IPS DF 19.7 (cell line): Measurements from ENCODE around the gene PXK.

Source experiments
- DNase-seq: peaks from one replicate; pipeline ENCODE4 v3.0.0-alpha.2; 2013; ENCODE audit warnings: low read depth, low spot score

Gene PXK

DNA sequence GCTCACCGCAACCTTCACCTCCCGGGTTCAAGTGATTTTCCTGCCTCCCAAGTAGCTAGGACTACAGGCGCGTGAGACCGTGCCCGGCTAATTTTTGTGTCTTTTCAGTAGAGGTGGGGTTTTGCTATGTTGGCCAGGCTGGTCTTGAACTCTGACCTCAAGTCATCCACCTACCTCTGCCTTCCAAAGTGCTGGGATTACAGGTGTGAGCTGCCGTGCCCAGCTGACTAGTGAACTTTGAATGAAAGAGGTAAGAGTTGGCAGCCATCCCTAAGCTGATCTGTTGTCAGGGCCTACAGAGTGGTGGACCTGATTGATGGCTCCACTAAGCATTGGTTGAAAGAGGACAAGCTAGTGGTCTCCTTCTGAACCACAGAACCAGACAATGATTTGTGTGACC lies 15.3 kb downstream of the PXK start:
- DNase-seq: no peak

DNA sequence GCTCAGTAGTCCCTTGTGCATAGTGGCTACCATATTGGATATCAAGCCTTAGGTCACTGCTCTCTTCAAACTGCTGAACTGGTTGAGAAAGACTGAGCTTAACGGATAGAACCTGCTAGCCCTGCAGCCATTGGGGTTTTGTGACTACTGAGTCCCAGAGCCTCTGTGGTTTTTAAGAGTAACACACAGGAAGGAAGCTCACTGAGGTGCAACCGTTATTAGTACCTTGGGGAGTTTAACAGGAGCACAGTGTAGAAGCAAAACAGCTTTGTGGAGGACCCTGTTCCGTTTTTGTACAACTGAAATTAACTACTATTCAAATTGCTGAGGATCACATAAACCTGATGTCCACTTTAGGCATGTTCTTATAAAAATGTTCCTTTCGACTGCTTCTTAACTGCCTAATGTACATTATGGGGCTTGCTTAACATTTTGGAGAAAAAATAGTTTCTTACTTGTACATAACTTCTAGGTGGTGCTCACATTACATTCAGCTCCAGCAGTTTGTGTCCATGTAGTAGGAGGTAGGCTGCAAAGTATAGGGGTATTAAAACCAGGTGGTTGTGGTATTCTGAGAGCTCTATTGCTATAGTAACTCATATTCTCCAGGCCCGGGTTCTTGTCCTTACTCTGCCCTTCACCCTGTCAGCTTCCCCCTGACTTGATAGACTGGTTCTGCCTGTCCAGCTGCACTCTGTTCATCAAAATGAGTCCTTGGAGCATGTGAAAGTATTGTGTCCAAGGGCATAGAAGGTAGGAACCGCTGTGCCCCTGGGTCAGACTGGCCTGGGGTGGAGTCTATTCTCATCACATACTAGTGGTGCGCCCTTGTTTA lies 17.3 kb downstream of the PXK start:
- no peak for DNase-seq

DNA sequence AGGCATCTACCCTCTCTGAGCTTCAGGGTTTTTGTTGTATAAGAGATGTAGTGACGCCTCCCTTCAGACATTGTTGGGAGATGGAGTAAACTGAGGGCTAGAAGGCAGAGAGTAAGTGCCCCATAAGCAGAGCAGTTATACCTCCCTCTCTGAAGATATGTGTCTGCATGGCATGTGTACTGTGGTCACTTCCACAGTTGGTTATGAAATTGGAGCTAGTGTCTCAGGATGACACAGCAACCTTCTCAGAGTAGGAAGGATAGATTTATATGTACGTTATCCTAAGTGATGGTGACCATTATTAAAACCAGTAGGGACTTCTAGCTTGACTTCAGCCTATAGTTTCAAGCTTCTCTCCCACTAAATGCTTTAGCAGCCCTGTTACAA lies 17.9 kb downstream of the PXK start:
- DNase-seq: no peak

DNA sequence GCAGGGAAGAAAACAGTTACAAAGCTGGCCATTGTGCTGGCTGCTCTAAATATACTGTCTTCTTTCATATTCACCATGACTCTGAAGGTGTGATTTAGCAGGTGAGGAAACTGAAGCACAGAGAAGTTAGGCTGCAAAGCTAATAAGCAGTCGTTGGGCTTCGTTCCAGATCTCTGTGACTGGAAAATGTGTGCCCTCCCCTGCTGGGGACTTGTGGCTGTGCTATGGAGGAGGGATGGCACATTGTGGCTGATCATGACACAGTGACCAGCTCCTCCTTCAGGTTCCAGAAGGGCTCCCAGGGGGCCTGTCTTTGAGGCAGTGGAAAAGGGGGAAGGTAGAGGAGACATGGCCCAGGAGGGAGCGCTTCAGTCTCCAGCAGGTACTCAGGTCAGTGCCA lies 19.2 kb downstream of the PXK start:
- DNase-seq: no peak

DNA sequence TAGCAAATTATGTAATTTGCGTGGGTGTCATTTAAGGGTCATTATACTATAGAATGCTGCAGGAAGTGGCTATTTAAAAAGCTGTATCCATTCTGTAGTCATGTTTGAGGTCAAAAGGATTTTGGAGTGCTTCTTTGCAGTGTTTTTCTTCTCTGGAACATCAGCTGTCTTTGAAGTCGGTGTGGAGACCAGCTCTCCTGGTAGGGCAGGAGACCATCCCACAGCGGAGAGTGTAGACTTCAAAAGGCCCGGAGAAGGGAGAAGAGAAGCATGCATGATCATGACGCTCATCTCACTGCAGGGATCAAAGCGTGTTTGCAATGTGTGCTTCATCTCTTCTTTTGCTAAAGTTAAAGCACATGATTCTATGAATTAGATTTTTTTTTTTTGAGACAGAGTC lies 19.9 kb downstream of the PXK start:
- no peak for DNase-seq

DNA sequence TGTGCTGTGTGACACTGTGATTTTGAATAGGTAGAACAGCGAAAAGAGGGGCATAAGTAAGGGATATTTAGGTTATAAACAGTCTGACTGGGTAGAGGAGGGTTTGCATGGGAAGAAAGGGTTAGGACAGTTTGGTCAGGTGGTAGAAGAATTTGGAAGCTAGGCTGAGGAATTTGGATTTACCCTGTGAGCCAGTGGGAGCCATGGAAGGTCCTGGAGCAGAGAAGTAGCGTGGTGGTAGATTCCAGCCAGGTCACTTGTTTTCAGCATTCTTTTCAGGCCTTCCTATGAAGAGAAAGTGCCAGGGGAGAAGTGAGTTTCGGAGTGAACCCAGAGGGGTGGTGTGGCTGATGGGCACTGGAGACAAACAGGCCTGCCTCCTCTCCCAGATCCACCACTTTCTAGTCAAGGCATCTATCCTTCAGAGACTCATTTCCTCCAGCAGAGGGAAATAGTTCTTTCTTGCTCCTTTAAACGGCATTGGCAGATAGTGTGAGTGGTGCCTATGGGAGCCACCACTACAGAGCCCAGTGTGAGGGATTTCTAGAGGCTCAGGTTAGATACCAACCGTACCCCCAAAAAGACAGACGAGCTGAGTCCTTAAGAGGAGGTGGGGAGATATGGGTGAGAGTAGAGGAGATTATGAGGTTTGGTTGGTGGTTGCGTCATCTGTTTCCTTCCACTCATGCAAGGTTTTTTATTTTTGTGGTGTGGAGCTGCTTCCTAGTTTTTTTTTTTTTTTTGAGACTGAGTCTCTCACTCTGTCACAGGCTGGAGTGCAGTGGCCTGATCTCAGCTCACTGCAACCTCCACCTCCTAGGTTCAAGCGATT lies 21.2 kb downstream of the PXK start:
- DNase-seq: no peak

DNA sequence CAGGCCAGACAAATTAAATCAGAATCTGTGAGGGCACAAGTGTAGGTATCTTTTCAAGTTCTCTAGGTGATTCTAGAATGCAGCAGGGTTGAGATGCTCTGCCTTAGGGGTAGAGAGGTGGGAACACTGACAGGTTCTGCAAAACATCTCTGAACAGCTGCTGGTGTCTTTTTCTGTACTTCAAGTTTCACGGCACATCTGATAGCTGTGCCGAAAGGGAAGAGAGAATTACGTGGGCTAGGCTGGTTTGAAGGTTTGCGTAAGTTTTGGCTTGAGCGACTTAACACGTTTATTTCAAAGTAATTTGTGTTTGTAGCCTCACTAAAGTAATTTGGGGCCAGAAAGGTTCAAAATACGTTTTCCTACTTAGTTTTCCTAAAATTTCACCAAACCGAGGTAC lies 22.5 kb downstream of the PXK start:
- DNase-seq: no peak

DNA sequence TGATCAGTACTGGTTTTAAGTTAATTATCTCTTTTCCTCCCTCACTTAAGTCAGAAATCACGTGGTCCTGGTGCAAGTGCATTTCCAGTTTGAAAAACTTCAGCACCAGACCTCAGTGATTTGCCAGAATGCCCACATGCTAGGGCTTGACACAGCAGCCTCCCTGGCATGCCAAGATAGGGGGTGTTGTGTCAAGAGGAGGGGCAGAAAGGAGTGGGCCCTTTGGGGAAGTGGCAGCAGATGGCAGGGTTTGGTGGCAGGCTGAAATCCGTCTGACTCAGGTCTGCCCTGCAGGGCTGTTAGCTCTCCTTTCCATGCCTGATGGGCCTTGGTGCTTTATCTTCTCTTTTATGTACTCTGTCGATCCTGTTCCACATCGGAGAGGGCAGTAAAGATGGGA lies 23.4 kb downstream of the PXK start:
- no peak for DNase-seq

DNA sequence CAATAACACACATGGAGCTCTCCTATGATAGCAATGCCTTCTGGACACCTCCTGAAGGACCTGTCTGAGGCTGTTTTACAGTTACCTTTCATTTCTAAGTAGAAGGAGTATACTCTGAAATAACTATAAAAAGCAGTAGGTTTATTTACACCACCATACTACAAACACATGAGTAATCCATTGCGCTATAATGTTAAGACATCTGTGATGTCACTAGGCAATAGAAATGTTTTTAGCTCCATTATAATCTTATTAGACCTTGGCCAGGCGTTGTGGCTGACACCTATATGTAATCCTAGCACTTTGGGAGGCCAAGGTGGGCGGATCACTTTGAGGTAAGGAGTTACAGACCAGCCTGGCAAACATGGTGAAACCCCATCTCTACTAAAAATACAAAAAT lies 24.7 kb downstream of the PXK start:
- DNase-seq: no peak

DNA sequence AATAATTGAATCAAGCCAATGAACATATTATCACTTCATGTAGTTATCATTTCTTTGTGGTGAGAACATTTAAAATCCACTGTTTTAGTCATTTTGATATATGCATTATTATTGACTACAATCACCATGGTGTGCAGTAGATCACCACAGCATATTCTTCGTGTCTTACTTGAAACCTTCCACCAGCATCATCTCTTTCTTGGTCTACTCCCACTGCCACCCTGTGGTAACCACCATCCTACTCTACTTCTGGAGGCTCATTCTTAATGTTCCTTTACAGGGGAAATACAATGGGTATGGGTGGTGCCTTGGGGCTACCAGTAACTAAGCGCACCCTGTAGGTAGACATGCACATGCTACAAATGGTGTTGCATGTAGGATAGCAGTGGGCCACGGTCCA lies 25.4 kb downstream of the PXK start:
- no peak for DNase-seq

DNA sequence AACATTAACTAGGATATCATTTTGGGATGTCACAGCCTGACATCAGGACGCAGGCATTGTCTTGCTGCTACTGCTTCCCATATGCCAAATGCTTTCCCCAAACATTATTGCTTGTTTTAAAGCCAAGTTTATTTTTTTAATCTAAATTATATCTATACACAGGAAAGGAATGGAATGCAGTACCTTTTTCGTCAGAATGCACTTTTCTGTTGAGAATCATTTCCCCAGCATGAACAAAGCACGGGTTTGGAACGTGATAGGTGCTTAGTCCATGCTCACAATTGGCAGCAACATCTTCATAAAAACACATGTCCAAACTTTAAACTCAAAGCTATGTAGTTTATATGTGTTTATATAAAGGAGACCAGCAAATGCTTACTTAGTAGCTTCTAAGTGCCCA lies 26.1 kb downstream of the PXK start:
- DNase-seq: no peak

DNA sequence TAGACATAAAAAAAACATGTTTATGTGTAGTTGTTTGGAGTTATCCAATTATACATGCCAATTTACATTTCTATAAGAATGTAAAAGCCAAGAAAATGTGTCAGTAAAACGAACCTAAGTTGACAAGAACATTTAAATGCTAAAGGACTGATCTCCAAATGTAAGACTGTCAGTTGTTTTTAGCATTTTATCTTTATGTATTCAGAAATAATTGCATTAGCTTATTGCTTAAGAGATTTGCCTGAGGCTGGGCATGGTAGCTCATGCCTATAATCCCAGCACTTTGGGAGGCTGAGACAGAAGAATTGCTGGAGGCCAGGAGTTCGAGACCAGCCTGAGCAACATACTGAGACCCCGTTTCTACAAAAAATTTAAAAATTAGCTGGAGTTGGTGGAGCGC lies 26.9 kb downstream of the PXK start:
- DNase-seq: no peak

DNA sequence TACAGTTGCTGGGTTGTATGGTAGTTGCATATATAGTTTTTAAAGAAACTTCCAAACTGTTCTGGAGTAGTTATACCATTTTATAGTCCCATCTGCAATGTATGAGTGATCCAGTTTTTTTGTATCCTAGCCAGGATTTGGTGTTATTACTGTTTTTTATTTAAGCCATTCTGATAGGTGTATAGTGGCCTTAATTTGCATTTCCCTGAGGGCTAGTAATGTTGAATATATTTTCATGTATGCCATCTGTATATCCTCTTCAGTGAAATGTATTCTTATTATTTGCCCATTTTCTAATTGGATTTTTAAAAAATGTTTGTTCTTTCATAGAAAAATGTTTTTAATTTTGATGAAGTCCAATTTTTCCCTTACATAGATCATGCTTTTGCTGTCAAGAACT lies 29.2 kb downstream of the PXK start:
- no peak for DNase-seq

DNA sequence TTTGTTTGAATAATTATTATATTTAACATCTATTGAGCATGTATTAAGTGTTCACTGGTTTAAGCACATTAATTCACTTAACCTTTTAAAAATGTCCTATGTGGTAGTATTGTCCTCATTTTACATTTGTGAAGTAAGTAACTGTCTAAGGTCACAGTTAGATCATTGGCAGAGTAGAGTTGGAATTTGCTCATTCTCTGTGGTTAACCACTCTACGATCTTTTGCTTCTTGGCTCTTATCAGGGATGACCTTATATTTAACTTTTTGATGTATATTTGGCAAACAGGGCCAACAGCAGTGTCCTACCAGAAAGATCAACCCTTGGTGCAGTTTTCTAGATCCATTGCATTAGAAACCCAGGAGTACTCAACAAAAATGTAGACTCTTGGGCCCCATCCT lies 34.0 kb downstream of the PXK start:
- DNase-seq: no peak

DNA sequence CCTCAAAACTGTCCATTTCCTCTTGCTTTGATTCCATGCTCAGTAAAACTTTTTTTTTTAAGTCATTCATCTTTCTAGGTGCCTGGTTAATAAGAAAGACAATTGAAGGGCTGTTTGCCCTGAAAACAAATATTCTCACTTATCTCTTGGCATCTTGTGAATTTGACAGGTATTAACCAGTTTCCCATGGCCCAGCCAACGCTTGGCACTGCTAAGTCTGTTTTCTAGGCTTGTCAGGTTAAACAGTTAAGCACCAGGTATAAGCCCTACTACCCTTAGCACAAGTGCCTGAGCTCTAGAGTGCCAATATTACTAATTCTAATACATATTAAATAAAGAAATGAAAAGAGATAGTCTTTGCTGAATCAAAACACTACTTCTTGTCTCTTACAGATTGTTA lies 36.3 kb downstream of the PXK start:
- no peak for DNase-seq

DNA sequence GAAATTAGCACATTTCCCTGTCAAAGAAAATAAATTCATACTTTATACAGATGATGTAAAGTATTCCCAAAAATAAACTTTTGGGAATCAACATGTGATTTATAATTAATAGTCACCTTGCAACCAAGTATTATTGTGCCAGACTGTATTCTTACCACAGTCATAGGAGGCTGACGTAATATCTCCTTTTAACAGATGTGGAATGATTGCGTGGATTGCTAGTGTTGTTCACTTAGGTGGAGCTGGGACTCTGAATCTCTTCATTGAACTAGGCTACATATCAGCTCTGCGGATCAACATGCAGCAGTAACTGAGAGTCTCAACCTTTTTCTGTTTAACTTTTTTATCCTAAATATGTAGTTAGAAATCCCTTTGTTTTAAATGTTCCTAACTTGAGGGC lies 37.2 kb downstream of the PXK start:
- DNase-seq: no peak

DNA sequence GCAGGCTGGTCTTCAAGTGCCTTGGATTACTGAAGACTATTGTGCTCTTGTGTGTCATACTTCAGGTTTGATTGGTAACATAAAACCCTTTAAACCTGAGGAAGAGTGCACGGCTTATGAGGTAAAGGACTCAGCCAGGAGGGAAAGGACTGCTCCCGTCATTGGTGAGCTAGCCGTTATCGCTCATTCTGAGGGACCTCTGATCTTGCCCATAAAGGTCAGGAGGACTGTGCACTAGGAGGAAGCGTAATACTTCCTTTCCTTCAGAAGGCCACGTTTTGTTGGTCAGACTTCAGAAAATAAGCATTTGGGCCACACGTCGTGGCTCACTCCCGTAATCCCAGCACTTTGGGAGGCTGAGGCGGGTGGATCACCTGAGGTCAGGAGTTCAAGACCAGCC lies 37.7 kb downstream of the PXK start:
- DNase-seq: no peak

DNA sequence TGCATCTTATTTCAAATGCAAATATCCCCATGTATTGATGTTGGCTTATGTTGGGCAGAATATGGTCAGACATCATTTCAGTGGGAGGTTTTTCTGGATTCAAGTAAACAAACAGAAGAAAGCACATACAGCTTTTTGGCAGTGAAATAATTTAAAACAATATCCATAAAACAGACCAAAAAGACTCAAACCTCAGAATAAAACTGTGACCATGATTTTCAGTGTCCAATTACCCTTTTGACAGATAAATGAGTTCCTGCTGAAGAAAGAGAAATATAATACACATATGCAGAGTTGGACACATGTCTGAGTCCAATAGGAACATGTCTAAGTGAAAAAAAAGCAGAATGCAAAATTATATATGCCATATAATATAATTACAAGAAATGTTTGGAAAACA lies 39.1 kb downstream of the PXK start:
- DNase-seq: no peak

DNA sequence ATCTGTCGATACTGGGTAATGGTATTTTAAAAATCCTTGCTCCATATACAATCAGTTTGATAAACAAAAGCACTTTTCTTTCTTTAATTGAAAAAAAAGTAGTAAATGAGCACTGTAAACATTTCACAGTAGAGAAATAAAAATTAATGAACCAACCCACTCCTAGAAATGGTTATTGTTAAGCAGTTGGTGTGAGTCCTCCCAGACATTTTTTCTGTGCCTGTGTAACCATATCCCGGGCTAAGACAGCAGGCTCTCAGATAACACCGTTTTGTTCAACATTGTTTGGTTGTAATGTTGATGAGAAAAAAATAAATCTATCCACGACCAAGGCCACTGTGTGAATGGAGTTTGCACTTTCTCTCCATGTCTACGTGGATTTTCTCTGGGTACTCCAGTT lies 42.6 kb downstream of the PXK start:
- no peak for DNase-seq

DNA sequence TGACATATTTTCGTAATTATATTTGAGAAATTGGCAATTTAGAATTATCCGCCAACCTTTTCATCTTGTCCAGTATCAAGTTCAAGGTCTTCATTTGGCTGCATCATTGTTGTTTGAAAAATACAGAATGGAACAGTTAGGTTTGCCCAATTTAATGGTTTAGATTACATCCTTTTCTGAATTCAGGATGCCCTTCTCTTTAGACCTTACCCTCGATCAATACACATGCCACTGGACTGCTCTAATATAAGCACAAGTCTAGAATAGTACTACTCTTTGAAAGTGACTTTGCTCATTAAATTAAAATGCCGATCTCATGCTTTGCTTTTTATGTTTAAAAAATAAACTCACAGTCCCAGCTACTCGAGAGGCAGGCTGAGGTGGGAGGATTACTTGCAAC lies 44.5 kb downstream of the PXK start:
- DNase-seq: no peak

DNA sequence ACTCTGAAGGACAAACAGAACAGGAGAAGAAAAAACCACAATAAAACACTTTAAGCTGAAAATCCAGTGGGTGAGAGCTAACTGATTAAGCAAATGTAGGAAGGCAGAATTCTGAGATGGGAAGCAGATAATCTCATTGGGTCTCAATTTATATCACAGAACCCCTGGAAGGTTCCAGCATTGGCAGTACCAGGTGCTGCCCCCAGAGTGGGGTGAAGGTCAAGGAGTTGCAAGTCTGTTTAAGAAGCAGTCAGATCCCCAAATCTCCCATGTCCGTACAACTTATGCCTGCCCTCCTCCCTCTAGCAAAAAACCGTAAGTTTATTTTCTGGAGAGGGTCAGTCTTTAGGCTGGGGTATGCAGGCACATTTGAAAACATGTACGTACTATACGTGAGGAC lies 45.1 kb downstream of the PXK start:
- no peak for DNase-seq

DNA sequence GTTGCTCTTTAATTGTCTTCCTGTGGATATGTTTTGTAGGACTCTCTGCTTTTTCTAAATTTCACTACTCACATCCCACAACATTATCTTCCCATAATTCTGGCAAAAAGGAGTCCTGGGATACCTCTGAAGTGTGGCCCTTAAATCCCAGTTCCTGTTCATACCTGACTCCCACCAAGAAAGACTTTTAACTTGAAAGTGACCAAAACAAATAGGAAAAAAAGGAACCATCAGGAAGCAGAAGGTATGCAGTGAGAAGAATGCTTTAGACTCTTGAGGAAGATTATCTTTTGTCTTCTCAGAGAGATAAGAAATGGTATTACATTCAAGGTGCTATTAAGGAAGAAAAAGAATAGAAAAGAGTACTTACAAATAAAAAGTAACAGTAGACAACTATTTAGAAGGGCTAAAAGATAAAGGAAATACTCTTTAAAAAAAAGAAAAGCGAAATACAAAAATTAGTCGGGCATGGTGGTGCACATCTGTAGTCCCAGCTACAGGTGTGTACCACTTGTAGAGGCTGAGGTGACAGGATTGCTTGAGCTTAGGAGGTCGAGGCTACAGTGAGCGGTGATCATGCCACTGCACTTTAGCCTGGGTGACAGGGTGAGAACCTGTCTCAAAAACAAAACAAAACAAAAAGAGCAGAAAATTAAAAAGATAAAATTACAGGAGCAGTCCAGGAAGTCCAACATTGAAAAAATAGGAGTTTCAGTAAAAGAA lies 46.8 kb downstream of the PXK start:
- DNase-seq: no peak

DNA sequence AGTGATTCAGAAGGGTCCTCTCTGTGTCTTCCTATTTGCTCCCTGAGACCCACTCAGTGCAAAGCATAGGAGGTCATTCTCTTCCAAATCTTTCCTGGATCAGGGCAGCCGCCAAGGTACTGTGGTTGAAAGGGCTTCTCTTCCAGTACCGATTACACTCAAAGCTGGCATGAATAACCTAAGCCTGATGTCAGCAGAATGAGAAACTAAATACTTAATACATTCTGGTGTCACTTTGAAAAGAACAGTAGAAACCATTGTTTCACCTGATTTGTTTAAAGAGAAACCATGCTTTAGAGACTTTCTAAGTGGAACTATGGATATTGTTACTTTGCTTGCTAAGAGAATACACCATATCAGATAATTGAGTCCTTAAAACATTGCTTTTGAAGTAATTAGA lies 50.8 kb downstream of the PXK start:
- no peak for DNase-seq
